Sigmoid colon (tissue), 7 donors: ENCODE data around the gene MFSD2B. TPM values are rescaled to one million over a fixed set of nuclear protein-coding genes. Genes with fewer than 3 reads are reported as not detected.
"Not testable (repeated sequence)": the region's sequence is repeated elsewhere in the genome, so short reads cannot be mapped to it uniquely, and the experiment has no call there.

Experiments
- DNase-seq: peaks from one replicate; pipeline ENCODE4 v3.0.0-alpha.2; 2019
- H3K27ac ChIP-seq, 4 donors: fragments of 200-600 bp; sonication (generic); one replicate each; pipeline ENCODE4 v1.5.1; 2016 to 2019; ENCODE audit warnings: mild to moderate bottlenecking in 1 of 4
- H3K27me3 ChIP-seq, 3 donors: fragments of 200-600 bp; sonication (generic); one replicate each; pipeline ENCODE4 v1.5.1; 2019; ENCODE audit warnings: mild to moderate bottlenecking in 1 of 3
- H3K36me3 ChIP-seq, 4 donors: fragments of 200-600 bp; sonication (generic); one replicate each; pipeline ENCODE4 v1.5.1; 2016 to 2019
- H3K4me1 ChIP-seq, 4 donors: fragments of 200-600 bp; sonication (generic); one replicate each; pipeline ENCODE4 v1.5.1; 2017 to 2019
- H3K4me3 ChIP-seq, 4 donors: fragments of 200-600 bp; sonication (generic); one replicate each; pipeline ENCODE4 v1.5.1; 2017 to 2019; ENCODE audit warnings: mild to moderate bottlenecking in 2 of 4, moderate library complexity in 1 of 4
- H3K9me3 ChIP-seq, 4 donors: fragments of 200-600 bp in 3 of 4; sonication (generic) in 3 of 4; one replicate each; pipeline versions ENCODE4 v1.5.1 to v1.6.1; 2013 to 2019
- EP300 ChIP-seq, 4 donors: sonication (generic); formaldehyde crosslinking; IDR thresholded peaks; one replicate each; pipeline ENCODE4 v1.6.1; 2017; ENCODE audit warnings: antibody characterized with exemption in 4 of 4
- POLR2A ChIP-seq, 2 donors: fragments of 450-650 bp; IDR thresholded peaks; one replicate each; pipeline ENCODE4 v1.6.1; 2016; ENCODE audit warnings: antibody characterized with exemption in 2 of 2, mild to moderate bottlenecking in 2 of 2, moderate library complexity in 2 of 2
- POLR2AphosphoS5 ChIP-seq, 4 donors: sonication (generic); formaldehyde crosslinking; IDR thresholded peaks; one replicate each; pipeline ENCODE4 v1.6.1; 2017; ENCODE audit warnings: antibody characterized with exemption in 4 of 4
- WGBS, 2 donors: extraction: QIAGEN DNeasy Blood & Tissue Kit; methylation state at CpG; one replicate each; pipeline ENCODE4 v1.1.7; 2013; 5-methylcytosine and 5-hydroxymethylcytosine counted together
- intact Hi-C: fragments of 100-400 bp; cut with DNase I; formaldehyde crosslinking; loops from one replicate; pipeline ENCODE4 v1.15.1; 2023
- polyA plus RNA-seq, 3 donors: library from polyadenylated mRNA; stranded (reverse); fragments of 200-250 nt; gene quantifications; one replicate each; pipeline ENCODE4 v1.2.3, GENCODE V29; 2013
- total RNA-seq, 4 donors: library from RNA; depleted of rRNA; stranded (reverse); fragments of >200 nt; gene quantifications; one replicate each; pipeline ENCODE4 v1.1.0, GENCODE V29; 2016
- TF ChIP-seq, protein P1 (sequence below), 4 experiments: fragments of 450-650 bp in 3 of 4; fragments of 200-600 bp in 1 of 4; IDR thresholded peaks; one replicate each; pipeline ENCODE4 v1.5.1; 2016 to 2019; ENCODE audit warnings: antibody characterized with exemption in 4 of 4, mild to moderate bottlenecking in 3 of 4, moderate library complexity in 2 of 4
- donor health status: healthy with polysubstance abuse.
- donor health status: Bipolar disorder and iron deficiency.
- donor health status: healthy.

The MFSD2B gene
- total and polyA plus RNA-seq, 7 donors: 0.10 TPM; not detected in 6

DNA sequence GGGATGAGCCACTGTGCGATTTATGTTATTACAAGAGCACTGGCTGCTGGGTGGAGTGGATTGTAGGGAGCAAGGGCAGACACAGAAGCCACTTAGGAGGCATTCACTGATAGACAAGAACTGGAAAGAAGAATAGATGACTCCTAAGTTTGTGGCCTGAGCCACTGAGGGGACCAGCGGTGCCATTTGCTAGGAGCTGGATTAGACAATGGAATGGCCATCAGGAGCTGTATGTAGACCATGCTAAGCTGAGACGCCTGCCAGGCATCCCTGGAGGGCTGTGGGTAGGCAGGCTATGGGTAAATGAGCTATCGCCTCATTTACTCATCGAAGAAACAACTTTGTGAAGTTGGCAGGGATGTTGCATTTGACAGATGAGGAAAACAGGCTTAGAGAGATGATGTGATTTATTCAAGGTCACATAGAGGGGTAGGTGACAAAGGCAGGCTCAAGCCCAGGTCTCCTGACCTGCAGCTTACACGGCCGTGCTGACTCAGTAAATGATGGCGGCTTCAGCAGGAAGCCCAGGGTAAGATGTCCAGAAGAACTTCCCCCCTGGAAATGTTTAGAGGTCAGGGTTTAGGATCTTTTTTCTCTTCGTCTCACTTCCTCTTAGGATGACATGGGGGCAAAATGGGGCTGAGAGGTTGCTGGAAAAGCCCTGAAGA, 2.8 kb downstream of the MFSD2B start:
- no peaks in the 10 kb centered on the region for H3K9me3 ChIP-seq
- H3K4me3 ChIP-seq: no peak overlapping the region
- peaks cover 13 to 40% (median 14%) of the 10 kb centered on the region in 3 donors for H3K27me3 ChIP-seq
- TF ChIP-seq, protein P1, sequence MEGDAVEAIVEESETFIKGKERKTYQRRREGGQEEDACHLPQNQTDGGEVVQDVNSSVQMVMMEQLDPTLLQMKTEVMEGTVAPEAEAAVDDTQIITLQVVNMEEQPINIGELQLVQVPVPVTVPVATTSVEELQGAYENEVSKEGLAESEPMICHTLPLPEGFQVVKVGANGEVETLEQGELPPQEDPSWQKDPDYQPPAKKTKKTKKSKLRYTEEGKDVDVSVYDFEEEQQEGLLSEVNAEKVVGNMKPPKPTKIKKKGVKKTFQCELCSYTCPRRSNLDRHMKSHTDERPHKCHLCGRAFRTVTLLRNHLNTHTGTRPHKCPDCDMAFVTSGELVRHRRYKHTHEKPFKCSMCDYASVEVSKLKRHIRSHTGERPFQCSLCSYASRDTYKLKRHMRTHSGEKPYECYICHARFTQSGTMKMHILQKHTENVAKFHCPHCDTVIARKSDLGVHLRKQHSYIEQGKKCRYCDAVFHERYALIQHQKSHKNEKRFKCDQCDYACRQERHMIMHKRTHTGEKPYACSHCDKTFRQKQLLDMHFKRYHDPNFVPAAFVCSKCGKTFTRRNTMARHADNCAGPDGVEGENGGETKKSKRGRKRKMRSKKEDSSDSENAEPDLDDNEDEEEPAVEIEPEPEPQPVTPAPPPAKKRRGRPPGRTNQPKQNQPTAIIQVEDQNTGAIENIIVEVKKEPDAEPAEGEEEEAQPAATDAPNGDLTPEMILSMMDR (IDR thresholded peaks at IDR 0.05): no peak
- no peak for TF ChIP-seq EP300 (IDR thresholded peaks at IDR 0.05)
- TF ChIP-seq POLR2AphosphoS5 (IDR thresholded peaks at IDR 0.05): no peak
- no peak for TF ChIP-seq POLR2A (IDR thresholded peaks at IDR 0.05)
- peaks cover 0 to 13% (median 11%) of the 10 kb centered on the region in 4 donors for H3K4me1 ChIP-seq
- no peaks in the 10 kb centered on the region for H3K36me3 ChIP-seq
- no peak overlapping the region for H3K27ac ChIP-seq
- WGBS, 2 donors: 80 to 82% methylated on average over 9 of the region's 9 CpGs
- intact Hi-C loops: no loop called here
- no peak for DNase-seq

DNA sequence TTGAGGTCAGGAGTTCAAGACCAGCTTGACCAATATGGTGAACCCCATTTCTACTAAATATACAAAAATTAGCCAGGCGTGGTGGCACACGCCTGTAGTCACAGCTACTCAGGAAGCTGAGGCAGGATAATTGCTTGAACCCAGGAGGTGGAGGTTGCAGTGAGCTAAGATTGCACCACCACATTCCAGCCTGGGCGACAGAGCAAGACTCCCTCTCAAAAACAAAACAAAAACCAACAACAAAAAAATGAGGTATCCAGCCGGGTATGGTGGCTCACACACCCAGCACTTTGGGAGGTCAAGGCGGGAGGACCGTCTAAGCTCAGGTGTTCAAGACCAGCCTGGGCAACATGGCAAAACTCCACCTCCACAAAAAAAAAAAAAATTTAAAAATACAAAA, 5.0 kb downstream of the MFSD2B start:
- DNase-seq, H3K9me3 ChIP-seq, H3K27ac ChIP-seq, H3K36me3 ChIP-seq, intact Hi-C loops, H3K4me3 ChIP-seq, H3K4me1 ChIP-seq: not testable (repeated sequence)
- peaks cover 9 to 29% (median 9%) of the 10 kb centered on the region in 3 donors for H3K27me3 ChIP-seq
- WGBS, 2 donors: 93% methylated on average over 6 of the region's 6 CpGs

DNA sequence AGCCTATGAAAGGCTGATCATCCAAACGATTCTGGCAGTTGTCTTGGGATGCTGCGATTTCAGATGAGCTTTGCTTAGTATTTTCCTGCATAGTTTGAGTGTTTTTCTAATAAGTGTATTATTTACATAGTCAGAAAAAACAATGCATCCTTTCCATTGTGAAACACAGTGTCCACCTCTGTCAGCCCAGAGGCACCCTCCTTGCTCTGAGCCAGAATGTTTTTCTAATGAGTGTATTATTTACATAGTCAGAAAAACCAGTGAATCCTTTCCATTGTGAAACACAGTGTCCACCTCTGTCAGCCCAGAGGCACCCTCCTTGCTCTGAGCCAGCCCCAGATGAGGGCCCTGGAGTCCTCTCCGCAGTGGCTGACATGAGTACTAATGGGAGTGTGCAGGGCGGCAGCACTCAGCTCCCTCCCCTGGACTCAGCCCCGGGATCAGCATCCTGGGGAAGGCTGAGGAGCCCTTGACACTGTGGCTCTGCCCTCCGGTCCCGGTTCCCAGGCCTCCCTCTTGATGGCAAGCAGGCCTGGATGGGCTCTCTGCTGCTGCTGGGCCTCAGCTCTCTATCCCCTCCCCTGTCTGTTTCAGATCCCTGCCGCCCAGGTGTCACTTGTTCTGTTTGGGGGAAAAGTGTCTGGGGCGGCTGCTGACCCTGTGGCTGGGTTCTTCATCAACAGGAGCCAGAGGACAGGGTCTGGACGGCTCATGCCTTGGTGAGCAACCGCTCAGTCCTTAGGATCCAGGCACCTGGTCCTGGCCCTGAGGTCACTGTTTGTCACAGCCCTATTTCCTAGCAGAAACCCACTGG, 5.9 kb downstream of the MFSD2B start:
- Histone ChIP-seq H3K27ac (no peak overlapping the region), H3K4me1 (no peaks in the 10 kb centered on the region), H3K27me3 (peaks cover under 1 to 21% (median 3%) of the 10 kb centered on the region in 3 donors), H3K9me3 (no peaks in the 10 kb centered on the region), H3K36me3 (no peaks in the 10 kb centered on the region), H3K4me3 (no peak overlapping the region)
- intact Hi-C loops: no loop called here
- TF ChIP-seq EP300 (IDR thresholded peaks at IDR 0.05) (no peak), POLR2A (IDR thresholded peaks at IDR 0.05) (no peak), POLR2AphosphoS5 (IDR thresholded peaks at IDR 0.05) (no peak)
- TF ChIP-seq, protein P1 (IDR thresholded peaks at IDR 0.05): no peak
- WGBS, 2 donors: 84 to 86% methylated on average over 11 of the region's 11 CpGs
- DNase-seq: no peak

DNA sequence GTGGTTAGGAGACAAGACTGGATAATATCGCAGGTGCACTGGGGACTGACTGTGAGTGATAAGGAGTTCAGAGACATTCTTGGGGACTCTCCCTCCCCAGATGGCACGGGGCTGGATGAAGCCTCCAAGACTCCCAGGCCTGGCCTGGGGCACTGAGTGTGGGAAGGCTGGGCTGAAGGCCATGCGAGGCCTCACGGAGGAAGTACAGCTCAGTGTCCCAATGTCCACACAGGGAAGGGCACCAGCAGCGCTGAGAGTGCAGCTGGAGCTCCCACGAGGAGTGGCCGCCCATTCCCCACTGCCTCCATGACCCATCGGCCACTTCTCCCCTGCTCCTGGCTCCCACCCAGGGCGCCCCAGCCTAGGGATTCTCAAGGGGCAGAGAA, 6.5 kb downstream of the MFSD2B start:
- H3K9me3 ChIP-seq: no peaks in the 10 kb centered on the region
- WGBS, 2 donors: 85 to 87% methylated on average over 9 of the region's 9 CpGs
- H3K36me3 ChIP-seq: no peaks in the 10 kb centered on the region
- TF ChIP-seq, protein P1 (IDR thresholded peaks at IDR 0.05): no peak
- no peak for TF ChIP-seq POLR2A (IDR thresholded peaks at IDR 0.05)
- TF ChIP-seq POLR2AphosphoS5 (IDR thresholded peaks at IDR 0.05): no peak
- TF ChIP-seq EP300 (IDR thresholded peaks at IDR 0.05): no peak
- no peak overlapping the region for H3K4me3 ChIP-seq
- intact Hi-C loops: no loop called here
- no peaks in the 10 kb centered on the region for H3K4me1 ChIP-seq
- no peak for DNase-seq
- peaks cover 0 to 15% (median 0%) of the 10 kb centered on the region in 3 donors for H3K27me3 ChIP-seq
- no peak overlapping the region for H3K27ac ChIP-seq

DNA sequence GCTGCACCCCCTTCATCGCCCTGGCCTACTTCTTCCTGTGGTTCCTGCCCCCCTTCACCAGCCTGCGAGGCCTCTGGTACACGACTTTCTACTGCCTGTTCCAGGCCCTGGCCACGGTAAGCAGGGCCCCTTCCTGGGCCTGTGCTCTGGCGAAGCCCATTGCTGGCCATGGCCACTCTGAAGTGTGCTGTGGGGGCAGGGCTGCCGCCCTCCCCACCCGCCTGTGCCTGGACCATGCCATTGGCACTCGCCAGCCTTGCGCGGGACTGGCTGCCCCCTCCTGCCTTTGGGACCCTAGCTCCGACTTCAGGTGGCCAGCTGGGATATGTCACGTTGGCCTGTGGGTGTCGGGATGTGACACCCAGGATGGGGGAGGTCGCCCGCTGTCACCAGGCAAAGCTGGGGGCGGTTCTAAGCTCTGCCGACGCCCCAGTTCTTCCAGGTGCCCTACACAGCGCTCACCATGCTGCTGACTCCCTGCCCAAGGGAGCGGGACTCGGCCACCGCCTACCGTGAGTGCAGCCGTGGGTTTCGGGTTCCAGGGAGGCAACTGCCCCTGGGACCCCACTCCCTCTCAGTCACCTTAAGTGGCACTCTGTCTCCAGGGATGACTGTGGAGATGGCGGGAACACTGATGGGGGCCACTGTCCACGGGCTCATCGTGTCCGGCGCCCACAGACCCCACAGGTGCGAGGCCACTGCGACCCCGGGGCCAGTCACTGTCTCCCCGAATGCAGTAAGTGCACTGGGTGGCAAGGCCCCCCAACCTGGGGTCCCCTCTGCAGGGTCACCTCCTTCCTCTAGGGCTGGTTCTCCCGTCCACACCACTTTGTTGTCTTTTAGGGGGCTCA, 7.2 kb downstream of the MFSD2B start:
- no peak for TF ChIP-seq EP300 (IDR thresholded peaks at IDR 0.05)
- TF ChIP-seq POLR2AphosphoS5 (IDR thresholded peaks at IDR 0.05): no peak
- TF ChIP-seq, protein P1 (IDR thresholded peaks at IDR 0.05): no peak
- TF ChIP-seq POLR2A (IDR thresholded peaks at IDR 0.05): no peak
- intact Hi-C loops: no loop called here
- no peak for DNase-seq
- 92 to 94% methylated on average over 35 of the region's 35 CpGs for WGBS, 2 donors
- Histone ChIP-seq H3K9me3 (no peaks in the 10 kb centered on the region), H3K36me3 (no peaks in the 10 kb centered on the region), H3K4me1 (no peaks in the 10 kb centered on the region), H3K4me3 (no peak overlapping the region), H3K27me3 (peaks cover 0 to 9% (median 0%) of the 10 kb centered on the region in 3 donors), H3K27ac (no peak overlapping the region)
